Smooth muscle cell (in vitro differentiated cells): ENCODE results near the gene NRXN3. TPM values are rescaled to one million over a fixed set of nuclear protein-coding genes. Genes with fewer than 3 reads are reported as not detected.

Source experiments
- DNase-seq: peaks from one replicate; lab custom pipeline; 2025; ENCODE audit not compliant: unreplicated experiment; lab: John Stamatoyannopoulos, UW
- H2AFZ ChIP-seq: fragments of 200-600 bp; sonication (generic); 2 replicates; pipeline ENCODE4 v1.6.0; 2016; ENCODE audit warnings: antibody characterized with exemption, low read depth, mild to moderate bottlenecking
- H3F3A ChIP-seq: fragments of 200-600 bp; sonication (generic); 2 replicates; pipeline ENCODE4 v1.6.0; 2017; ENCODE audit warnings: antibody characterized with exemption, low read depth
- H3K27ac ChIP-seq: fragments of 200-600 bp; sonication (generic); 2 replicates; pipeline ENCODE4 v1.5.1; 2016; ENCODE audit warnings: low read depth, mild to moderate bottlenecking
- H3K27me3 ChIP-seq: fragments of 200-600 bp; sonication (generic); 2 replicates; pipeline ENCODE4 v1.6.1; 2016; ENCODE audit warnings: low read depth, mild to moderate bottlenecking
- H3K36me3 ChIP-seq: fragments of 200-600 bp; sonication (generic); 2 replicates; pipeline ENCODE4 v1.5.1; 2016; ENCODE audit warnings: low read depth
- H3K4me1 ChIP-seq: fragments of 200-600 bp; sonication (generic); 2 replicates; pipeline ENCODE4 v1.5.1; 2016; ENCODE audit warnings: low read depth
- H3K4me2 ChIP-seq: fragments of 200-600 bp; sonication (generic); 2 replicates; pipeline ENCODE4 v1.6.0; 2016; ENCODE audit warnings: mild to moderate bottlenecking
- H3K4me3 ChIP-seq: fragments of 200-600 bp; sonication (generic); 2 replicates; pipeline ENCODE4 v1.5.1; 2016; ENCODE audit warnings: mild to moderate bottlenecking
- H3K79me2 ChIP-seq: fragments of 200-600 bp; sonication (generic); 2 replicates; pipeline ENCODE4 v1.6.0; 2016; ENCODE audit warnings: low read depth, mild to moderate bottlenecking
- H3K9ac ChIP-seq: fragments of 200-600 bp; sonication (generic); 2 replicates; pipeline ENCODE4 v1.6.0; 2016; ENCODE audit warnings: low read depth
- H3K9me3 ChIP-seq: fragments of 200-600 bp; sonication (generic); replicated peaks from 2 replicates; pipeline ENCODE4 v1.5.1; 2016; ENCODE audit warnings: low read depth
- H4K20me1 ChIP-seq: fragments of 200-600 bp; sonication (generic); 2 replicates; pipeline ENCODE4 v1.6.0; 2016; ENCODE audit warnings: low read depth
- WGBS: methylation state at CpG from one replicate; pipeline ENCODE4 v1.1.7; 2016; ENCODE audit warnings: low lambda C conversion rate; 5-methylcytosine and 5-hydroxymethylcytosine counted together
- polyA plus RNA-seq: library from polyadenylated mRNA; unstranded; fragments of >200 nt; fragmentation: Nextera tagmentation; extraction: Ambion mirVana; gene quantifications from 2 replicates; pipeline ENCODE4 v1.2.1, GENCODE V29; 2016
- total RNA-seq: library from RNA; depleted of rRNA; stranded (reverse); fragments of >200 nt; gene quantifications from 2 replicates; pipeline ENCODE4 v1.2.3, GENCODE V29; 2014
- TF ChIP-seq, protein P1 (sequence below): fragments of 200-600 bp; sonication (generic); IDR thresholded peaks from 2 replicates; pipeline ENCODE4 v1.5.1; 2017; ENCODE audit warnings: borderline replicate concordance, mild to moderate bottlenecking, antibody characterized with exemption; ENCODE audit not compliant: insufficient read depth, poor library complexity, severe bottlenecking

Gene NRXN3
- total and polyA plus RNA-seq, 2 experiments from 2014 or later: 1.2 to 7.0 TPM

DNA sequence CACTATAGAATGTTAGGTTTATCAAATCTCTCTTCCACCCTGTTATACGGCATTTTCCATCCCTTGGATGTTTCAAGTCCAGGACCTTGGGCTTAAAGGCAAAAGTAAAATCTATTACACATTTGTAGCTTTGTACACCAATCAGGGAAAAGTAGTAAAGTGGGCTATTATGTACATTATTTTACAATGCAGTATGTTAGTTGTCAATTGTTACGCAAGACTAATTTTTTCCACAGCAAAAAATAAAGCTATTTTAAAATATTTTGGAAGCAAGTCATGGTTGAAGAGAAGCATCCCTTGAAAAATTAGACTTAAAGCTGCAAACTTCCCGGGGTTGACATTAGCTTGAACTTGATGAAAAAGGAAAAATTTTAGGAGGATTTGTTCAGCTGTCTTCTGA lies 1564.9 kb downstream of the NRXN3 start:
- Histone ChIP-seq H2AFZ (no peak overlapping the region), H4K20me1 (no peaks in the 10 kb centered on the region), H3K27me3 (no peaks in the 10 kb centered on the region), H3F3A (no peaks in the 10 kb centered on the region), H3K4me1 (no peaks in the 10 kb centered on the region), H3K27ac (no peak overlapping the region), H3K79me2 (no peaks in the 10 kb centered on the region), H3K9me3 (peaks cover 12% of the 10 kb centered on the region), H3K9ac (no peak overlapping the region), H3K4me2 (no peak overlapping the region), H3K36me3 (no peaks in the 10 kb centered on the region), H3K4me3 (no peak overlapping the region)
- 97% methylated on average over 3 of the region's 3 CpGs for WGBS
- DNase-seq: no peak
- TF ChIP-seq, protein P1, sequence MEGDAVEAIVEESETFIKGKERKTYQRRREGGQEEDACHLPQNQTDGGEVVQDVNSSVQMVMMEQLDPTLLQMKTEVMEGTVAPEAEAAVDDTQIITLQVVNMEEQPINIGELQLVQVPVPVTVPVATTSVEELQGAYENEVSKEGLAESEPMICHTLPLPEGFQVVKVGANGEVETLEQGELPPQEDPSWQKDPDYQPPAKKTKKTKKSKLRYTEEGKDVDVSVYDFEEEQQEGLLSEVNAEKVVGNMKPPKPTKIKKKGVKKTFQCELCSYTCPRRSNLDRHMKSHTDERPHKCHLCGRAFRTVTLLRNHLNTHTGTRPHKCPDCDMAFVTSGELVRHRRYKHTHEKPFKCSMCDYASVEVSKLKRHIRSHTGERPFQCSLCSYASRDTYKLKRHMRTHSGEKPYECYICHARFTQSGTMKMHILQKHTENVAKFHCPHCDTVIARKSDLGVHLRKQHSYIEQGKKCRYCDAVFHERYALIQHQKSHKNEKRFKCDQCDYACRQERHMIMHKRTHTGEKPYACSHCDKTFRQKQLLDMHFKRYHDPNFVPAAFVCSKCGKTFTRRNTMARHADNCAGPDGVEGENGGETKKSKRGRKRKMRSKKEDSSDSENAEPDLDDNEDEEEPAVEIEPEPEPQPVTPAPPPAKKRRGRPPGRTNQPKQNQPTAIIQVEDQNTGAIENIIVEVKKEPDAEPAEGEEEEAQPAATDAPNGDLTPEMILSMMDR: no peak

DNA sequence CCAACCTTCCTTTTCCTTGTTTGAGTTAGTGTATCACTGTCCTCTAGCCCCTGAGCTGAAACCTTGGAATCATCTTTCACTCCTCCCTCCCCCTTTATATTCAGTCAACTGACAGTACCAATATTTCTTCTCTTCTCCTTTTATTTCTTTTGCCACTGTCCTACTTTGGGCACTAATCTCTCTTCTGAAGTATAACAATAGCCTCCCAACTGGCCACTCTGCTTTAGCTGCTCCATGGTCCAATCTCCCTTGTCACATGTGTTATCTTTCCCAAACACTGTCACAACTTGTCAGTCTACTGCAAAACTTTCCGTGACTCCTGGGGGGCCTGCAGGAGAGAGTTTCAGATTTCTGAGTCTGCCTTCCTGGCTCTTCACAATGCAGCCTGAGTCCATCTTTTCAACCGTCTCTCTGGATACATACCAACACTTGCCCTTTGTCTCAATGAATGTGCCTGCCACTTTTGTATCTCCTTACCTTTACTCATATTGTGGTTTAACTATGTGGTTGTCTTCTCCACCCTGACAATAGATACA lies 1570.0 kb downstream of the NRXN3 start:
- peaks cover 12% of the 10 kb centered on the region for H3K9me3 ChIP-seq
- no peak overlapping the region for H2AFZ ChIP-seq
- H3K4me1 ChIP-seq: no peaks in the 10 kb centered on the region
- no peaks in the 10 kb centered on the region for H3K79me2 ChIP-seq
- H4K20me1 ChIP-seq: no peaks in the 10 kb centered on the region
- H3K9ac ChIP-seq: no peak overlapping the region
- no peak overlapping the region for H3K4me2 ChIP-seq
- TF ChIP-seq, protein P1: no peak
- DNase-seq: no peak
- no peak overlapping the region for H3K4me3 ChIP-seq
- H3F3A ChIP-seq: no peaks in the 10 kb centered on the region
- 62% methylated on average over 2 of the region's 2 CpGs for WGBS
- no peaks in the 10 kb centered on the region for H3K27me3 ChIP-seq
- H3K27ac ChIP-seq: no peak overlapping the region
- no peaks in the 10 kb centered on the region for H3K36me3 ChIP-seq

DNA sequence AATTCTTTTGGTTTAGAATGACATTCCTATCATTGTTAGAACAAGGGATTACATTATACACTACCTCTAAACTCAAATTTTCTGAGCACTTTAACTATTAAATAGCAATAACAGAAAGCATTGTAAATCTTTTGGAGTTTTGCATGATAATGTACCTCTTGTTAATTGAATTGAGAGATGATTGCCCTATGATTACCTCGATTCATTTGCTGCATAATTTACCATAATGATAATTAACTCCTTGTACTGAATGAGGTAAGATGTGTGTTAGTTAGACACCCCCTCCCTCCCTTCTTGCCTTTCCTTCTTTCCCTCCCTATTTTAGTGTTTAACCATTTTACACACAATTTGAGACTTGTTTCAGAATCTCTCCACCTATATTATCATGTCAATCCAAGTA lies 1572.0 kb downstream of the NRXN3 start:
- no peak for DNase-seq
- Histone ChIP-seq H3K9ac (no peak overlapping the region), H2AFZ (no peak overlapping the region), H3K4me3 (no peak overlapping the region), H3K4me2 (no peak overlapping the region), H3K79me2 (no peaks in the 10 kb centered on the region), H3K36me3 (no peaks in the 10 kb centered on the region), H3F3A (no peaks in the 10 kb centered on the region), H3K27ac (no peak overlapping the region), H3K27me3 (no peaks in the 10 kb centered on the region), H3K9me3 (peaks cover 1% of the 10 kb centered on the region), H4K20me1 (no peaks in the 10 kb centered on the region), H3K4me1 (no peaks in the 10 kb centered on the region)
- WGBS: 79% methylated on average over 1 of the region's 1 CpG
- TF ChIP-seq, protein P1: no peak

DNA sequence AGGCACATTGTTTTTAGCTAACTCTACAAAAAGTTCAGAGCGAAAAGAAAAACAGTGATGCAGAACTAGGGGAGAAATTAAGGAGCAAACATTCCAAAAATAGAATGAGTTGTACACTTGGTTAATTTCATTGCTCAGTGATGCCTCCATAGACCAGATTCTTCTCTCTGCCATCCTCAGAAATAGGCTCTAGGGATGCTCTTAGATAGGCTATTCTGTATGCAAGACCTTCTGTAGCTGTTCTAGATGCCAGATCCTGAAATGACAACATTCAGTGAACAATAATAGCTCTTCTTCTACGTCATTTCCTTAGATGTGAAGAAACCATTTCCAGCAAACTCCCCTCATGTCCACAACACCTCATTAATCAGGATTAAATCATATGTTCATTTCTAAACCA lies 1574.9 kb downstream of the NRXN3 start:
- no peaks in the 10 kb centered on the region for H3K36me3 ChIP-seq
- H3K4me2 ChIP-seq: no peak overlapping the region
- H3K27me3 ChIP-seq: no peaks in the 10 kb centered on the region
- H3K4me3 ChIP-seq: no peak overlapping the region
- H3K9ac ChIP-seq: no peak overlapping the region
- DNase-seq: no peak
- H3K79me2 ChIP-seq: no peaks in the 10 kb centered on the region
- H3K27ac ChIP-seq: no peak overlapping the region
- H4K20me1 ChIP-seq: no peaks in the 10 kb centered on the region
- H2AFZ ChIP-seq: no peak overlapping the region
- TF ChIP-seq, protein P1: no peak
- H3K9me3 ChIP-seq: no peaks in the 10 kb centered on the region
- no peaks in the 10 kb centered on the region for H3F3A ChIP-seq
- H3K4me1 ChIP-seq: no peaks in the 10 kb centered on the region
- WGBS: 90% methylated on average over 2 of the region's 2 CpGs
